HG02678 (cell line): ENCODE data around the gene ZNF12.

Experiments used
- ATAC-seq: cut with Tn5 transposase; IDR thresholded peaks from one replicate; pipeline ENCODE4 v1.9.1; 2021; ENCODE audit warnings: mild to moderate bottlenecking, moderate library complexity; ENCODE audit not compliant: unreplicated experiment

ZNF12 gene

DNA sequence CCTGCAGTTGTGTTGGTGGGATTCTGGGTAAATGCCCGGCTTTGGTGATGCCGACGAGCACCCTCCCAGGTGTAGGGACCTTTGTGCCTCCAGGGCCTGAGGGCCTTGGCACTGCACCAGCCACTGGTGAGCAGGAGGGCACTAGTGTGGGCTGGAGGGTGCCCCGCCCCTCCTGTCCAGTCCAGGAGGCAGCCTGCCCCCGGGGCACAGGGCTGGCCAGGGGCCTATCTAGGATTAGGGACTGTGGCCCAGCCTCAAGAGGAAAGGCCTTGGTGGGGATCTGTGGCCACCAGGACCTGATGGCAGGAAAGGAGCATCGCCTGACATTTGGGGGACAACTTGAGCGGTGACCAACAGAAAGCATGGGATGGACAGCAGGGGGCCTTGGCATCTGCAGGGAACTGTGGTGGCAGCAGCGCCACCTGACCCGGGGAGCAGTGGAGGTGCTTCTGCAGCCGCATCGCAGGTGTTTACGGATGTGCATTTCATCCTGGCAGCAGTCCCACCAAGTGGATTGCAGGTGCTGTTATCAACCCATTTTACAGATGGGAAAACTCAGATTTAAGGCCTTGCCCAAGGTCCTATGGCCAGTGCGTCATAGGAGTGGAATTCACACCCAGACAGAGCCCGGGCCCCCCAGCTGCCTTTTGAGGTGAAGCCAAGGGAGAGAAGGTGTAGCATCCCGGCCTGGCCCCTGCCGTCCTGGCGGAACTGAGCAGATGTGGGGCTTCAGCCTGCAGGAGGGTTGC lies 58.5 kb downstream of the ZNF12 start:
- no peak for ATAC-seq

DNA sequence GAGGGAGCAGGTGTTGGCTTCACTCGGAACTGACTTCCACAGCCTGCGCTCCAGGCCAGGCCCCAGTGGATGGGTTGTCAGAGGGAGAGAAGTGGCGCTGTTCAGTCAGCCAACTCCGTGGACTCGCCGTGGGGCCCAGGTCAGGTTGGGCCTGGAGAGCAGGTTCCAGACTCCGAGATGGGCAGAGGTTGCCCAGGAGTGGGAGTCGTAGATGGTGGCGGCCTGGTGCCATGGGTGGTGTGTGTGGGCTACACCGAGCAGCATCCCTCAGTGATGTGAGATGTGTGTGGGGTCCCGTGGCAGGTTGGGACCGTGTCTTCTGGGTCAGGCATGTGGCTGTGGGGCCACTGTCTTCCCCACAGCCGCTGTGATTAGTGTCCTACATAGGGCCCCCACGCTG lies 59.2 kb downstream of the ZNF12 start:
- ATAC-seq = no peak

DNA sequence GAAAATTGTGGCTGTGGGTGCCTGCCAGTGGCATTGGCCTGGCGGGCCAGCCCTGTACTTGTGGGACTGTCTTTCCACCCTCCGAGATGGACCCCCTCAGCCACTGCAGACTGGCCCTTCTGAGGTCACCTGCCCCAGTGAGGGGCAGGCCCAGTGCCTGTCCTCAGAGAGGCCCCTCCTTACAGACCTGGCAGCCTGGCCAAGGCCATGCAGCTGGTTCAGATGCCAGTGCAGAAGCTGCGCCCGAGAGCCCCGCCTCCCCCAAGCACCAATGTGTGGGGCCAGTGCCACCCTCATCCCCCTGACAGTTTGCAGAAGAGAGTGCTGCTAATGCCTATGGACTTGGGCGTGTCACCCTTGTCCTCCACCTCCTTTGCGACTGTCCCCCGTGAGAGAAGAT lies 59.7 kb downstream of the ZNF12 start:
- no peak for ATAC-seq

DNA sequence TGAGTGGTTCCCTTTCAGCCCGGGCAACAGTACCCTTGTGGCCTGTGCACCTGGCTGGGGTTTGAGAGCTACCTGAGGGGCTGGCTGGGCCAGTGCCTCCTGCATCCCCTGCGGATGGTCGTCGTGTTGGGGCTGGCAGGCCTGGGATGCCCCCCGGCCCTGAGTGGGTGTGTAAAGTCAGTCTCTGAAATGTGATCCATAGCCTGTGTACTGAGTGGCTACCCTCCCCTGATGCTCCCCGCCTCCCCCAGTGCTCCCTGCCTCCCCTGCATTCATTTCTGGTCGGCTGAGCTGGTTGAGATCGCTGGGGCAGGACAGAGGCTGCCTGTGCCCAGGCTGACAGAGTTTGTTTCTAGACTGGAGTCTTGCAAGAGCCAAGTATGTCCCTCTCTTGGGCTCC lies 60.3 kb downstream of the ZNF12 start:
- ATAC-seq = no peak

DNA sequence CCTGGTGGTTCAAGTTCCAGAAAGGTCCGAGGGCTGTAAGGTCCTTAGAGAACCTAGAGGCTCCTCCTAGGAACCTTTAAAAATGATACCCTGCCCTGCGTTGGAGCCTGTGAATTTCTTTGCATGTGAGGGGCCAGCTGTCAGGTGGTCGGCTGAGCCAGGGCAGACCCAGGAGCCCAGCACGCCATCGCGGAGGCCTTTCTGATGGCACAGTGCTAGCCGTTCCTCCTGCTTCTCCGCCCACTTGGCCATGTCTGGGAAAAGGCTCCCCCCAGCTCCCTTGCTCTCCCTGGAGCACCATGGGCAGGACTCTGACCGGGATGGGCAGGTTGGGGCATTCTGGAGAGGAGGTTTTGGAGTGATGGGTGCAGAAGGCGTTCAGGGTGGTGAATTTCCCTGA lies 62.0 kb downstream of the ZNF12 start:
- ATAC-seq = no peak

DNA sequence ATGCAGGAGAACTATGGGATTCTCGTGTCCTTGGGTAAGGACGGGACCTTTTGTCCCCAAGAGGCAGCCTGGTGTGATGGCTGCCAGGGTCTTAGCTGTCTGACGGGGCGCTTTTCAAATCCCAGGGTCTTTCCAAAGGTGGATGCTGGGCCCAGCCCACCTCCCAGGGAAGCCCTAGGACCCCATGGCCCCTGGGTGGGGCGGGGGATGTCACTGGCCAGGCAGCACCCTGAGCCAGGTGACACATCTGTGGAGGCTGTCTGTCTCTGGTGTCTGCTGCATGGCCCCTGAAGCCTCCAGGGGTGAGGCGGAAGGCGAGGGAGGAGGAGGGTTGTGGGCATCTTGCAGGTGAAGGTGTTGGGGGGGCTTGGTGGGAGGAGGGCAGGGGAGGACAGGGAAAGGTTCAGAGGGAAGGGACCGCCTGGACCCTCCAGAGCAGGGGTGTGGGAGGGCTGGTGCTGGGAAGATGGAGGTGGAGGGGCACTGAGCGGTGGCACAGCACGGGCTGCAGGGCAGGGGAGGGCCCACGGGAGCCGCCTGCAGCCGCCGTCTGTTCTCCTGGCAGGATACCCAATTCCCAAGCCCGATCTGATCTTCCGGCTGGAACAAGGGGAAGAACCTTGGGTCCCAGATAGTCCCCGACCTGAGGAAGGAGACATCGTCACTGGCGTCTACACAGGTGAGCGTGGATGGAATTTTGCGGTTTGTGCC lies 62.7 kb downstream of the ZNF12 start:
- no peak for ATAC-seq

DNA sequence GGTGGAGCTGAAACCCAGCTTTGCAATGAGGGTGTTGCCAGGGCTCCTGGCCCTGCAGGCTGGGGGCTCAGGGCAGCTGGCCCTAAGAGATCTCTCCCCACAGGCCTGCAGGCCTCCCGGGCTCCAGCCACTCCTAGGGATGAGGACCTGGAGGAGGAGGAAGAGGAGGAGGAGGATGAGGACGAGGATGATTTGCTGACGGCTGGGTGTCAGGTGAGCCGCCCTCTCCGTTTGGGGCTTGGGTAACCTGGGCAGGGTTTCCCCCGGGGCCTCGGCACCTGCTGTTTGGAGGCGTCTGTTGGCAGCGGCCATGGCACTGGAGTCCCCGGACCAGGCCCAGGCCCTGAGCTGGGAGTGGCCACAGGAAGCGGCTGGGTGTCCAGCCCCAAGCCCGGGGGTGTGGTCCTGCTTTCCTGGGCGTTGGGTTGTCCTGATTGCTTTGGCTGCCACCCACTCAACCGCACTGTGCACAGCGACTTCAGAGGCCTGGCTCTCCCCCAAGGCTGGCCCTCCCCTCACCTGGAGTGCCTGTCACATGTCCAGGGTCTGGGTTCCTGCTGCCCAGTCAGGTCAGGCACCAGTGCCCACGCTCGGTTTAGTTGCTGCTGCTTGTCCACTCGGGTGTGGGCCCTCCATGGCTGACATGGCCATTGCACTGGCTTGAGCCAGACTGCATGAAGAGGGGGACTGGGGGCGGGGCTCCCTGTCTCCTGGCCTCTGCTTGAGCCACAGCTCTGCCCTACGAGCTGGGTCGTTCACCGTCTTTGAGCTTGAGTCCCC lies 63.7 kb downstream of the ZNF12 start:
- no peak for ATAC-seq

DNA sequence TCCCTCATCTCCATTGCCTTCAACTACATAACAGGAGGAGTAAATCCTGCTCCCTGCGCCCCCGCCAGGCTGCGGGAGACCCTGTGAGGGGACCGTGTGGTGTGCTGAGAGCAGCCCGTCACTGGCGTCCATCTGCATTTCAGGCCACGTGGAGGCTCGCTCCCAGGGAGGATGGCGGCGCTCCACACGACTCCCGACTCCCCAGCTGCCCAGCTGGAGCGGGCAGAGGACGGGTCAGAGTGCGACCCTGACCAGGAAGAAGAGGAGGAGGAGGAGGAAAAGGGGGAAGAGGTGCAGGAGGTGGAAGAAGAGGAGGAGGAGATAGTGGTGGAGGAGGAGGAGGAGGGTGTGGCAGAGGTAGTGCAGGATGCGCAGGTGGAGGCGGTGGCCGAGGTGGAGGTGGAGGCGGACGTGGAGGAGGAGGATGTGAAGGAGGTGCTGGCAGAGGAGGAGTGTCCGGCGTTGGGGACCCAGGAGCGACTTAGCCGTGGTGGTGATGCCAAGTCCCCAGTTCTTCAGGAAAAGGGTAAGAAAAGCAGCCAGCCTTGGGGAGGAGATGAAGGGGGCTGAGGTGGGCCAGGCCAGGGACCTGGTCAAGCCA lies 64.4 kb downstream of the ZNF12 start:
- ATAC-seq = no peak

DNA sequence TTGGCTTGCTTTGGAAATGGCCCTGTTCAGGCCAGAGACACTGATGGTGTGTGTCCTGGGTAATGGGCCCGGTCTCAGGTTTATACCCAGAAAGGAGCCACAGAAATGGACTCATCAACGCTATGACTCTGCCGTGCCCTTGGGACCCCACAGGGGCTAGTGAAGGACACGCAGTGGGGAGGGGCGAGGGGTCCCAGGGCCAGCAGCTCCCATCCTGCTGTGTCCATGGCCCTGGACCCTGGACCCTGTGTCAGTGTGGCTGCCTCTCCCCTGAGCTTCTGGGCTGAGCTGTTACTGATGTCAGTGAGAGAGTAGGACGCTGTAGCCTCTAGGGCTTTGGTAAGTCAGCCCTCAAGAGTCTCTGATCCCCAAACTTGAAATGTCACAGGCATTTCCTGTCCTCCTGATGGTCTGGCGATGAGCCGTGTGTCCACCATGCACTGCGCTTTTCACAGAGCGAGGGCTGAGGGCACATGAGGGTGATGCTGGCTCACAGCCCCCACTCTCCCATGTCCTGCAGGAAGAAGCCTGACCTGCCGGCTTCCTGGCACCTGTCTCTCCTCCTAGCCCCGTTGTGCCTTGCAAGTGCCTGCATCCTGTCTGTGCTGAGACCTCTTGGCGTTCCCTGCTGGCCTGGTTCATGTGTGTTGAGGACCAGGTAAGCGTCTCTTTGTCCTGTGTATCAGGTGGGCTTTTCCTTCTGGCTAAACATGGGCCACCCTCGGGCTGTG lies 65.3 kb downstream of the ZNF12 start:
- ATAC-seq = no peak

DNA sequence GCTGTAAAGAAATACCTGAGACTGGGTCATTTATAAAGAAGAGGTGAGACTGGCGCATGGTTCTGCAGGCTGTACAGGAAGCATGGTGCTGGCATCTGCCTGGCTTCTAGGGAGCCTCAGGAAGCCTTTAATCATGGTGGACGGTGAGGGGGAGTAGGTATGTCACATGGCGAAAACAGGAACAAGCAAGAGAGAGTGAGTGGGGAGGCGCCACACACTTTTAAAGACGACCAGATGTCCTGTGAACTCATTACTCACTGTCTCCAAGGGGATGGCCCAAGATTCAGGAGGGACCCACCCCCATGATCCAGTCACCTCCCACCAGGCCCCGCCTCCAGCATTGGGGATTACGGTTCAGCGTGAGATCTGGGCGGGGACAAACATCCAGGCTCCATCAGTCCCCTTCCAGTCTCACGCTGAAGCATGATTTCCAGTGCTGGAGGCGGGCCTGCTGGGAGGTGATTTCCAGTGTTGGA lies 66.5 kb downstream of the ZNF12 start:
- ATAC-seq = no peak

DNA sequence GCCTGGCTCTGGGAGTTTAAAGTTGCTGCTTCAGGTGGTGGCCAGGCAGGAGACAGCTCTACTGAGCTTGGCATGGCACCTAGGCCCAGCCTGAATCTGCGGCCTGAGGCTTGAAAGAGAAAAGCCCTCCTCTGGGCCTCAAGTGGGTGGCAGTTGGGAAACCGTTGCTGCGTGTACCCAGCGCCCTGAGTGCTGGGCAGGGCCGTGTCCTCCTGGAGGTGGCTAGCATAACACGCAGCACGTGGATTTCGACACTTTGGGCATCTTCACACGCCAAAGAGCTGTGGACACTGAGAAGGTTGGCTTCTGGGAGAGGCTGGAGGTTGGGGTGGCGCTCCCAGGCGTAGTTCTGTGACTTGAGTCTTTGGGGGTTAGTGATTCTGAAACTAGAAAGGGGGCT lies 67.1 kb downstream of the ZNF12 start:
- no peak for ATAC-seq

DNA sequence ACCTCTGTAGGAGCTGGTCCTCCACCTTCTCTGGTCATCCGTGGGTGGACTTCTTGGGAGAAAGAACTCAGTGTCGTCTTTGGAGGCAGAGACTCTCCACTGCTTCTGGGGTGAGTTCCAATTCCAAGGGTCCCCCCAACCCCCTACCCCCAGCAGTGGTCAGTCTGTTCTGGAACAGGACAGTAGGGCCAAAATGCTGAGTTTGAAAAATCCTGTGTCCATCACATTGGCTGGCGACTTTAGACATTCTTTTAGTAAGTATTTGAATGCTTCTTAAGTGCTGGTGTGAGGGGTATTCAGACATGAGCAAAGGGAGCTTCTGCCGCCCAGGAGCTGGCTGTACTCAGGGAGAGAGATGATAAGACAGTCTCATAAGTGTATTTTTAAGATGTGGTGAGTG lies 67.7 kb downstream of the ZNF12 start:
- ATAC-seq = no peak
